WTC11 (cell line): ENCODE results near the gene PPP1R3F. TPM values are rescaled to one million over a fixed set of nuclear protein-coding genes. Genes with fewer than 3 reads are reported as not detected.

Experiments
- ATAC-seq: fragments of 200-7000 bp; cut with Tn5 transposase; 2 replicates; pipeline ENCODE4 v1.10.0; 2021; ENCODE audit warnings: mild to moderate bottlenecking, moderate library complexity
- CTCF ChIA-PET: fragments of 300-600 bp; sonication (Branson Sonifier 250); formaldehyde crosslinking; loops from one replicate; lab custom pipeline; 2021; ENCODE audit warnings: antibody characterized with exemption; lab: Charles Lee
- POLR2A ChIA-PET: fragments of 350-600 bp; sonication (Branson Sonifier 250); formaldehyde crosslinking; loops from one replicate; lab custom pipeline; 2021; ENCODE audit warnings: antibody characterized with exemption; lab: Charles Lee
- DNase-seq: peaks from one replicate; pipeline ENCODE4 v3.0.0; 2021; ENCODE audit warnings: low spot score
- H3K27ac Mint-ChIP-seq: 2 replicates; pipeline ENCODE4 v1.8.0; 2021; ENCODE audit warnings: mixed read lengths
- H3K27me3 Mint-ChIP-seq: 2 replicates; pipeline ENCODE4 v1.8.0; 2021; ENCODE audit warnings: low read depth, mild to moderate bottlenecking, moderate library complexity, mixed read lengths
- H3K36me3 Mint-ChIP-seq: 2 replicates; pipeline ENCODE4 v1.8.0; 2021; ENCODE audit warnings: mixed read lengths
- H3K4me1 Mint-ChIP-seq: 2 replicates; pipeline ENCODE4 v1.8.0; 2022; ENCODE audit warnings: mixed read lengths
- H3K4me3 Mint-ChIP-seq: 2 replicates; pipeline ENCODE4 v1.8.0; 2021; ENCODE audit warnings: mild to moderate bottlenecking, moderate library complexity, mixed read lengths
- H3K9me3 Mint-ChIP-seq: 2 replicates; pipeline ENCODE4 v1.8.0; 2021; ENCODE audit warnings: mixed read lengths
- FOXK1 ChIP-seq: sonication (generic); formaldehyde crosslinking; IDR thresholded peaks from 2 replicates; pipeline ENCODE4 v1.8.0; 2022; ENCODE audit warnings: mild to moderate bottlenecking, moderate library complexity, missing genetic modification reagents
- GABPB1 ChIP-seq: sonication (generic); formaldehyde crosslinking; IDR thresholded peaks from 2 replicates; pipeline ENCODE4 v1.8.1; 2023; ENCODE audit warnings: mild to moderate bottlenecking, missing genetic modification reagents
- HMGA2 ChIP-seq: fragments of 250-450 bp; sonication (Bioruptor Pico); IDR thresholded peaks from 2 replicates; pipeline ENCODE4 v1.4.0; 2021; ENCODE audit warnings: mild to moderate bottlenecking, moderate library complexity
- IRF2 ChIP-seq: sonication (generic); formaldehyde crosslinking; IDR thresholded peaks from 2 replicates; pipeline ENCODE4 v1.8.0; 2022; ENCODE audit warnings: low read depth, missing genetic modification reagents, borderline replicate concordance
- NFYB ChIP-seq: sonication (generic); formaldehyde crosslinking; conservative IDR thresholded peaks from 2 replicates; pipeline ENCODE4 v1.8.0; 2022; ENCODE audit warnings: low read depth, missing genetic modification reagents
- ZNF121 ChIP-seq: sonication (generic); formaldehyde crosslinking; IDR thresholded peaks from 2 replicates; pipeline ENCODE4 v1.8.0; 2023; ENCODE audit warnings: missing genetic modification reagents
- ZNF138 ChIP-seq: sonication (generic); formaldehyde crosslinking; conservative IDR thresholded peaks from 2 replicates; pipeline ENCODE4 v1.8.1; 2022; ENCODE audit warnings: mild to moderate bottlenecking, moderate library complexity, missing genetic modification reagents
- ZNF219 ChIP-seq: sonication (generic); formaldehyde crosslinking; IDR thresholded peaks from 2 replicates; pipeline ENCODE4 v1.8.0; 2023; ENCODE audit warnings: missing genetic modification reagents, mild to moderate bottlenecking, borderline replicate concordance
- ZNF263 ChIP-seq: sonication (generic); formaldehyde crosslinking; IDR thresholded peaks from 2 replicates; pipeline ENCODE4 v1.8.1; 2022; ENCODE audit warnings: low read depth, mild to moderate bottlenecking, moderate library complexity, missing genetic modification reagents
- ZNF423 ChIP-seq: fragments of 250-450 bp; sonication (Bioruptor Pico); IDR thresholded peaks from 2 replicates; pipeline ENCODE4 v2.1.2; 2022; ENCODE audit warnings: mild to moderate bottlenecking, moderate library complexity
- total RNA-seq: library from RNA; stranded (reverse); gene quantifications from 3 replicates; pipeline ENCODE4 v1.2.3, GENCODE V29; 2021
- TF ChIP-seq, protein P1 (sequence below): fragments of 200-600 bp; IDR thresholded peaks from 2 replicates; pipeline ENCODE4 v1.8.0; 2022; ENCODE audit warnings: antibody characterized with exemption
- TF ChIP-seq, protein P2 (sequence below): sonication (generic); formaldehyde crosslinking; IDR thresholded peaks from 2 replicates; pipeline ENCODE4 v1.8.1; 2023; ENCODE audit warnings: mild to moderate bottlenecking, moderate library complexity, missing genetic modification reagents
- TF ChIP-seq, protein P3 (sequence below): fragments of 250-450 bp; sonication (Bioruptor Pico); conservative IDR thresholded peaks from 2 replicates; pipeline ENCODE4 v1.9.0; 2021; ENCODE audit warnings: mild to moderate bottlenecking
- TF ChIP-seq, protein P4 (sequence below): fragments of 250-450 bp; sonication (Bioruptor Pico); IDR thresholded peaks from 2 replicates; pipeline ENCODE4 v1.9.0; 2021; ENCODE audit warnings: moderate library complexity, mild to moderate bottlenecking, inconsistent platforms, borderline replicate concordance
- TF ChIP-seq, protein P5 (sequence below): sonication (generic); formaldehyde crosslinking; IDR thresholded peaks from 2 replicates; pipeline ENCODE4 v1.8.0; 2023; ENCODE audit warnings: missing genetic modification reagents, mild to moderate bottlenecking, borderline replicate concordance
- TF ChIP-seq, protein P6 (sequence below): sonication (generic); formaldehyde crosslinking; IDR thresholded peaks from 2 replicates; pipeline ENCODE4 v1.8.0; 2022; ENCODE audit warnings: mild to moderate bottlenecking, missing genetic modification reagents

PPP1R3F gene
- total RNA-seq, 1 experiment from 2014 or later = 7.0 TPM

DNA sequence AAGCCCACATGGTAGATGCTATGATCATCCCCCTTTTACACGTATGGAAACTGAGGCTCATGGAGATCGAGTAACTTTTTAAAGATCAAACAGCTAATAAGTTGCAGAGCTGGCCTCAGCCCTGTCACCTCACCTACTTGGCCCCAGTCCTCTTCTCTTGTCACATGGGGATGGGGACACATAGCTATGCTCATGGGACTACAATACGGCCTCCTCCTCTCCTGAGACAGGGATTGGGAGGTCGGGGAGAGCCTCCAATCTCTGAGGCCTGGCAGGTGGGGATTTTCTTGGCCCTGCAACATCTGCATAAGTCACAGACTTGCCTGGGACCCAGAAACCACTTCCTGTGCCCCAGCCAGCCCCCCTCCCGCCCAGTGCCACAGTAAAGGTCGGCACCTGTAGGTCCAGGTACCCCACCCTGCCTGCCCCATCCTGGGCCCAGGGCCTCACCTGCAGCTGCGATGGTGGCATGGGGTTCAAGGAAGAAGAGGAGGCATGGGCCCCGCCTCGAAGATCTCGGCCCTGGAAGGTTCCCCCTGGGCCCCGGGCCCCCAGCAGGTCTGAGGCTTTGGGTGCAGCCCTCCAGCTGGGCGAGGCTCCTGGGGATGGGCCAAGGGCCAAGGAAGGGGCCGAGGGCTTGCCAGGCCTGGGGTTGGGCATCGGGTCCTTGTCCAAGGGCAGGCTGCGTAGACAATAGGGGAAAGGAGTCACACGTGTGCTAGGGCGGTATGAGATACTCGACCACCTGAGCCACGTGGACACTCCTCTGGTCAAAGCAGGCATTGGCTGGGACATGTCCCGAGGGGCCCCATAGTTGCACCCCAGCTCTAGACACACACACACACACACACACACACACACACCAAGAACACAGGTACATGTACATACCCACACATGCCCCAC lies 11.5 kb upstream of the PPP1R3F start:
- no peak for DNase-seq
- ATAC-seq = no peak
- TF ChIP-seq ZNF138 (CRISPR knock-in tag) (no peak), FOXK1 (CRISPR knock-in tag) (no peak), HMGA2 (CRISPR knock-in tag) (no peak), ZNF263 (no peak), ZNF423 (CRISPR knock-in tag) (no peak)
- TF ChIP-seq, protein P1, sequence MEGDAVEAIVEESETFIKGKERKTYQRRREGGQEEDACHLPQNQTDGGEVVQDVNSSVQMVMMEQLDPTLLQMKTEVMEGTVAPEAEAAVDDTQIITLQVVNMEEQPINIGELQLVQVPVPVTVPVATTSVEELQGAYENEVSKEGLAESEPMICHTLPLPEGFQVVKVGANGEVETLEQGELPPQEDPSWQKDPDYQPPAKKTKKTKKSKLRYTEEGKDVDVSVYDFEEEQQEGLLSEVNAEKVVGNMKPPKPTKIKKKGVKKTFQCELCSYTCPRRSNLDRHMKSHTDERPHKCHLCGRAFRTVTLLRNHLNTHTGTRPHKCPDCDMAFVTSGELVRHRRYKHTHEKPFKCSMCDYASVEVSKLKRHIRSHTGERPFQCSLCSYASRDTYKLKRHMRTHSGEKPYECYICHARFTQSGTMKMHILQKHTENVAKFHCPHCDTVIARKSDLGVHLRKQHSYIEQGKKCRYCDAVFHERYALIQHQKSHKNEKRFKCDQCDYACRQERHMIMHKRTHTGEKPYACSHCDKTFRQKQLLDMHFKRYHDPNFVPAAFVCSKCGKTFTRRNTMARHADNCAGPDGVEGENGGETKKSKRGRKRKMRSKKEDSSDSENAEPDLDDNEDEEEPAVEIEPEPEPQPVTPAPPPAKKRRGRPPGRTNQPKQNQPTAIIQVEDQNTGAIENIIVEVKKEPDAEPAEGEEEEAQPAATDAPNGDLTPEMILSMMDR = no peak
- TF ChIP-seq, protein P2, sequence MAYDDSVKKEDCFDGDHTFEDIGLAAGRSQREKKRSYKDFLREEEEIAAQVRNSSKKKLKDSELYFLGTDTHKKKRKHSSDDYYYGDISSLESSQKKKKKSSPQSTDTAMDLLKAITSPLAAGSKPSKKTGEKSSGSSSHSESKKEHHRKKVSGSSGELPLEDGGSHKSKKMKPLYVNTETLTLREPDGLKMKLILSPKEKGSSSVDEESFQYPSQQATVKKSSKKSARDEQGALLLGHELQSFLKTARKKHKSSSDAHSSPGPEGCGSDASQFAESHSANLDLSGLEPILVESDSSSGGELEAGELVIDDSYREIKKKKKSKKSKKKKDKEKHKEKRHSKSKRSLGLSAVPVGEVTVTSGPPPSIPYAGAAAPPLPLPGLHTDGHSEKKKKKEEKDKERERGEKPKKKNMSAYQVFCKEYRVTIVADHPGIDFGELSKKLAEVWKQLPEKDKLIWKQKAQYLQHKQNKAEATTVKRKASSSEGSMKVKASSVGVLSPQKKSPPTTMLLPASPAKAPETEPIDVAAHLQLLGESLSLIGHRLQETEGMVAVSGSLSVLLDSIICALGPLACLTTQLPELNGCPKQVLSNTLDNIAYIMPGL = no peak
- TF ChIP-seq, protein P3, sequence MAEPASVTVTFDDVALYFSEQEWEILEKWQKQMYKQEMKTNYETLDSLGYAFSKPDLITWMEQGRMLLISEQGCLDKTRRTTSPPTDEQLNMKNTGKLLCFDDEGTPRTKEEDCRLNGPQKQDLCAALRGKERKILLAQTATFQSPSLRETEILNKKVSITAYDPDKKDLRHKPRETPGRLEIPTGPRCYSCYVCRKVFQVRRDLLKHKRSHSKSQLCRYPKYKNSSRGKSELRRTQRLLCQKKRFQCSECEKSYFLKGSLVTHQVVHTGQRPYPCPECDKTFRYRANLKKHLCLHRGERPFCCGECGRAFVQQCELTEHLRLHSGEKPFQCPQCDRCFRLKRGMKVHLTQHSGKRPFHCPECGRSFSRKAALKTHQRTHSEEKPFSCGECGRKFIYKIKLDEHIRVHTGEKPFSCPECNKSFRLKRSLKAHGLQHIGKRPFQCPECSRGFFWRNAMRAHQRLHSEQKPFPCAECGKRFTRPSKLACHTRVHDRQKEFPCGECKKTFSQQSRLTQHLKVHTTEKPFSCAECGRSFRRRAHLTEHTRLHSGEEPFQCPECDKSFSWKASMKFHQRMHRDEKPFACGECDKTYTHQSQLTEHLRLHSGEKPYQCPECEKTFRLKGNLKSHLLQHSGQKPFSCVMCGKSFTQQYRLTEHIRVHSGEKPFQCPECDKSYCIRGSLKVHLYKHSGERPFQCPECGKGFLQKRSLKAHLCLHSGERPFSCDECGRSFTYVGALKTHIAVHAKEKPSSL (CRISPR knock-in tag) = no peak
- TF ChIP-seq, all 79 proteins: peak for 0
- no peaks in the 10 kb centered on the region for H3K4me1 Mint-ChIP-seq
- H3K27ac Mint-ChIP-seq = no peak overlapping the region
- CTCF ChIA-PET = interaction anchor here (1.6 kb wide), 1 partner anchor 65 kb away, joined by 4 read pairs; no protein-coding TSS in a partner anchor
- POLR2A ChIA-PET = no interaction called here
- H3K9me3 Mint-ChIP-seq = no peaks in the 10 kb centered on the region
- H3K4me3 Mint-ChIP-seq = no peak overlapping the region
- H3K27me3 Mint-ChIP-seq = peaks cover 2% of the 10 kb centered on the region; the same call in 1 of the 2 replicates
- H3K36me3 Mint-ChIP-seq = no peaks in the 10 kb centered on the region

DNA sequence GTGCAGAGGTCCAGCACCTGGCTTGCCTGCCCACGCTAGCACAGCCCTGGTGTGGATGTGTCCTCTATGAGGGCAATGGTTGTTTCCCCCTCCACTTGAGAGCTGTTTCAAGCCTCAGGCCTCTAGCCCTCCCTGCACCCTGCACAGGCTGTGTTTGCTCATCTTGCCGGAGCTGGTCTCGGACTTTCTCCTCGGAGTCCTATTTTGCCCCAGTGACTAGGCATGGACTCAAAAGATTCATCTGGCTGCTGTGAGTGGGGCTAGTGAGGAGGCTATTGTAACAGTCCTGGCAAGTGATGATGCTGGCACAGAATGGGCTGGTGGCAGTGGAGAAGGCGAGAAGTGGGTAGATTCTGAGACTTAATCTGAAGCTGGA lies 10.9 kb upstream of the PPP1R3F start:
- ATAC-seq (no peak), DNase-seq (no peak)
- Mint-ChIP-seq H3K9me3 (no peaks in the 10 kb centered on the region), H3K4me1 (no peaks in the 10 kb centered on the region), H3K27me3 (peaks cover 2% of the 10 kb centered on the region; the same call in 1 of the 2 replicates), H3K36me3 (no peaks in the 10 kb centered on the region), H3K4me3 (no peak overlapping the region), H3K27ac (no peak overlapping the region)
- TF ChIP-seq, protein P4, sequence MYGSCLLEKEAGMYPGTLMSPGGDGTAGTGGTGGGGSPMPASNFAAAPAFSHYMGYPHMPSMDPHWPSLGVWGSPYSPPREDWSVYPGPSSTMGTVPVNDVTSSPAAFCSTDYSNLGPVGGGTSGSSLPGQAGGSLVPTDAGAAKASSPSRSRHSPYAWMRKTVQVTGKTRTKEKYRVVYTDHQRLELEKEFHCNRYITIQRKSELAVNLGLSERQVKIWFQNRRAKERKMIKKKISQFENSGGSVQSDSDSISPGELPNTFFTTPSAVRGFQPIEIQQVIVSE (CRISPR knock-in tag) = no peak
- TF ChIP-seq, protein P1 = no peak
- no peak for TF ChIP-seq ZNF121 (CRISPR knock-in tag)
- TF ChIP-seq HMGA2 (CRISPR knock-in tag) = no peak
- TF ChIP-seq, protein P5, sequence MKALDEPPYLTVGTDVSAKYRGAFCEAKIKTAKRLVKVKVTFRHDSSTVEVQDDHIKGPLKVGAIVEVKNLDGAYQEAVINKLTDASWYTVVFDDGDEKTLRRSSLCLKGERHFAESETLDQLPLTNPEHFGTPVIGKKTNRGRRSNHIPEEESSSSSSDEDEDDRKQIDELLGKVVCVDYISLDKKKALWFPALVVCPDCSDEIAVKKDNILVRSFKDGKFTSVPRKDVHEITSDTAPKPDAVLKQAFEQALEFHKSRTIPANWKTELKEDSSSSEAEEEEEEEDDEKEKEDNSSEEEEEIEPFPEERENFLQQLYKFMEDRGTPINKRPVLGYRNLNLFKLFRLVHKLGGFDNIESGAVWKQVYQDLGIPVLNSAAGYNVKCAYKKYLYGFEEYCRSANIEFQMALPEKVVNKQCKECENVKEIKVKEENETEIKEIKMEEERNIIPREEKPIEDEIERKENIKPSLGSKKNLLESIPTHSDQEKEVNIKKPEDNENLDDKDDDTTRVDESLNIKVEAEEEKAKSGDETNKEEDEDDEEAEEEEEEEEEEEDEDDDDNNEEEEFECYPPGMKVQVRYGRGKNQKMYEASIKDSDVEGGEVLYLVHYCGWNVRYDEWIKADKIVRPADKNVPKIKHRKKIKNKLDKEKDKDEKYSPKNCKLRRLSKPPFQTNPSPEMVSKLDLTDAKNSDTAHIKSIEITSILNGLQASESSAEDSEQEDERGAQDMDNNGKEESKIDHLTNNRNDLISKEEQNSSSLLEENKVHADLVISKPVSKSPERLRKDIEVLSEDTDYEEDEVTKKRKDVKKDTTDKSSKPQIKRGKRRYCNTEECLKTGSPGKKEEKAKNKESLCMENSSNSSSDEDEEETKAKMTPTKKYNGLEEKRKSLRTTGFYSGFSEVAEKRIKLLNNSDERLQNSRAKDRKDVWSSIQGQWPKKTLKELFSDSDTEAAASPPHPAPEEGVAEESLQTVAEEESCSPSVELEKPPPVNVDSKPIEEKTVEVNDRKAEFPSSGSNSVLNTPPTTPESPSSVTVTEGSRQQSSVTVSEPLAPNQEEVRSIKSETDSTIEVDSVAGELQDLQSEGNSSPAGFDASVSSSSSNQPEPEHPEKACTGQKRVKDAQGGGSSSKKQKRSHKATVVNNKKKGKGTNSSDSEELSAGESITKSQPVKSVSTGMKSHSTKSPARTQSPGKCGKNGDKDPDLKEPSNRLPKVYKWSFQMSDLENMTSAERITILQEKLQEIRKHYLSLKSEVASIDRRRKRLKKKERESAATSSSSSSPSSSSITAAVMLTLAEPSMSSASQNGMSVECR (CRISPR knock-in tag) = no peak
- TF ChIP-seq NFYB (CRISPR knock-in tag) = no peak
- no peak for TF ChIP-seq ZNF219 (CRISPR knock-in tag)
- TF ChIP-seq, protein P6, sequence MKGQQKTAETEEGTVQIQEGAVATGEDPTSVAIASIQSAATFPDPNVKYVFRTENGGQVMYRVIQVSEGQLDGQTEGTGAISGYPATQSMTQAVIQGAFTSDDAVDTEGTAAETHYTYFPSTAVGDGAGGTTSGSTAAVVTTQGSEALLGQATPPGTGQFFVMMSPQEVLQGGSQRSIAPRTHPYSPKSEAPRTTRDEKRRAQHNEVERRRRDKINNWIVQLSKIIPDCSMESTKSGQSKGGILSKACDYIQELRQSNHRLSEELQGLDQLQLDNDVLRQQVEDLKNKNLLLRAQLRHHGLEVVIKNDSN (CRISPR knock-in tag) = no peak
- no peak for TF ChIP-seq IRF2 (CRISPR knock-in tag)
- TF ChIP-seq GABPB1 (CRISPR knock-in tag) = no peak
- CTCF ChIA-PET = interaction anchor here (1.6 kb wide), 1 partner anchor 66 kb away, joined by 4 read pairs; no protein-coding TSS in a partner anchor
- POLR2A ChIA-PET = no interaction called here
